Measurements from ENCODE around the gene CCDC50. TPM values are rescaled to one million over a fixed set of nuclear protein-coding genes. Genes with fewer than 3 reads are reported as not detected.

The CCDC50 gene
- total RNA-seq, 1 donor from 2014 or later: 51.0 TPM

- peak; percentile 73 for DNase-seq (ENCODE audit: low read depth)
These were observed 47.4 kb downstream of the CCDC50 start for GRCh38 chr3:191376516-191377141.

- no peak for DNase-seq (ENCODE audit: low read depth)
These were observed 49.1 kb downstream of the CCDC50 start for GRCh38 chr3:191378142-191378812.

GRCh38 chr3:191379446-191379845, 50.3 kb downstream of the CCDC50 start:
- DNase-seq (ENCODE audit: low read depth): no peak

GRCh38 chr3:191380001-191380400, 50.8 kb downstream of the CCDC50 start:
- no peak for DNase-seq (ENCODE audit: low read depth)

GRCh38 chr3:191381303-191381702, 52.1 kb downstream of the CCDC50 start:
- DNase-seq (ENCODE audit: low read depth): no peak

GRCh38 chr3:191382661-191383060, 53.5 kb downstream of the CCDC50 start:
- DNase-seq (ENCODE audit: low read depth): no peak

GRCh38 chr3:191383124-191383523, 53.9 kb downstream of the CCDC50 start:
- DNase-seq (ENCODE audit: low read depth): peak; percentile 88

- DNase-seq (ENCODE audit: low read depth): no peak
These were observed 55.9 kb downstream of the CCDC50 start for GRCh38 chr3:191385101-191385500.

- DNase-seq (ENCODE audit: low read depth): no peak
These were observed 58.4 kb downstream of the CCDC50 start for GRCh38 chr3:191387441-191388077.

- DNase-seq (ENCODE audit: low read depth): no peak
These were observed 59.6 kb downstream of the CCDC50 start for GRCh38 chr3:191388823-191389222.

GRCh38 chr3:191390580-191390979, 61.4 kb downstream of the CCDC50 start:
- DNase-seq (ENCODE audit: low read depth): no peak

- no peak for DNase-seq (ENCODE audit: low read depth)
These were observed 62.9 kb downstream of the CCDC50 start for GRCh38 chr3:191391861-191392808.

- DNase-seq (ENCODE audit: low read depth): no peak
These were observed 64.0 kb downstream of the CCDC50 start for GRCh38 chr3:191393146-191393545.

GRCh38 chr3:191397771-191398170, 68.6 kb downstream of the CCDC50 start:
- peak; percentile 24 for DNase-seq (ENCODE audit: low read depth)

- DNase-seq (ENCODE audit: low read depth): no peak
These were observed 69.4 kb downstream of the CCDC50 start for GRCh38 chr3:191398607-191399006.

- no peak for DNase-seq (ENCODE audit: low read depth)
These were observed 70.7 kb downstream of the CCDC50 start for GRCh38 chr3:191399918-191400317.

- no peak for DNase-seq (ENCODE audit: low read depth)
These were observed 72.7 kb downstream of the CCDC50 start for GRCh38 chr3:191401775-191402357.

GRCh38 chr3:191409791-191410359, 80.7 kb downstream of the CCDC50 start:
- DNase-seq (ENCODE audit: low read depth): no peak

- DNase-seq (ENCODE audit: low read depth): peak; percentile 95
These were observed 83.6 kb downstream of the CCDC50 start for GRCh38 chr3:191412759-191413158.

GRCh38 chr3:191414286-191414685, 85.1 kb downstream of the CCDC50 start:
- no peak for DNase-seq (ENCODE audit: low read depth)

GRCh38 chr3:191414732-191415131, 85.5 kb downstream of the CCDC50 start:
- DNase-seq (ENCODE audit: low read depth): no peak

All from myocyte (in vitro differentiated cells).